Measurements from ENCODE around the gene RAD21L1.

RAD21L1 gene

GRCh38 chr20:1296922-1297321 is 71.1 kb downstream of the RAD21L1 start:
- DNase-seq, result no peak

- DNase-seq, result no peak
Measured at GRCh38 chr20:1297486-1297885, 71.6 kb downstream of the RAD21L1 start.

GRCh38 chr20:1298166-1298565 is 72.3 kb downstream of the RAD21L1 start:
- DNase-seq, result no peak

- no peak for DNase-seq
Measured at GRCh38 chr20:1298888-1299511, 73.2 kb downstream of the RAD21L1 start.

GRCh38 chr20:1299522-1299921 is 73.7 kb downstream of the RAD21L1 start:
- DNase-seq, result no peak

- no peak for DNase-seq
Measured at GRCh38 chr20:1300083-1300840, 74.4 kb downstream of the RAD21L1 start.

- DNase-seq, result no peak
Measured at GRCh38 chr20:1301031-1301529, 75.2 kb downstream of the RAD21L1 start.

- no peak for DNase-seq
Measured at GRCh38 chr20:1302685-1303541, 77.1 kb downstream of the RAD21L1 start.

- no peak for DNase-seq
Measured at GRCh38 chr20:1304710-1305515, 79.1 kb downstream of the RAD21L1 start.

Measured in NCI-H1105 (cell line).